H1 (cell line): ENCODE data around the gene PRKAR1B. TPM values are rescaled to one million over a fixed set of nuclear protein-coding genes. Genes with fewer than 3 reads are reported as not detected.

Experiments used
- HDAC2 ChIP-seq, 2 experiments: fragments of 300-600 bp in 1 of 2; sonication (generic) in 1 of 2; IDR thresholded peaks; 2 replicates each; pipeline ENCODE4 v1.6.1; 2011 to 2012; ENCODE audit warnings: low read depth in 2 of 2, low read length in 2 of 2, mild to moderate bottlenecking in 2 of 2, moderate library complexity in 2 of 2, borderline replicate concordance in 1 of 2, inconsistent platforms in 1 of 2
- MAX ChIP-seq: IDR thresholded peaks from 2 replicates; pipeline ENCODE4 v1.6.1; 2012; ENCODE audit warnings: inconsistent platforms
- SIX5 ChIP-seq: IDR thresholded peaks from 2 replicates; pipeline ENCODE4 v1.6.1; 2011; ENCODE audit warnings: mild to moderate bottlenecking, low read depth, low read length
- TBP ChIP-seq: IDR thresholded peaks from 2 replicates; pipeline ENCODE4 v1.6.1; 2011; ENCODE audit warnings: low read depth, low read length, improper control_type of control experiment
- YY1 ChIP-seq: IDR thresholded peaks from 2 replicates; pipeline ENCODE4 v1.6.1; 2011; ENCODE audit warnings: low read depth, mild to moderate bottlenecking, low read length
- polyA plus RNA-seq, 7 experiments: library from polyadenylated mRNA; depleted of rRNA in 3 of 7; stranded (reverse) in 5 of 7; unstranded in 2 of 7; fragments of >200 nt in 5 of 7; fragments of 200-250 nt in 2 of 7; gene quantifications; 1 replicate in 5 of 7; 2 replicates in 1 of 7; 4 replicates in 1 of 7; pipeline versions ENCODE4 v1.2.1 to v1.2.3, GENCODE V29; 2011 to 2013; ENCODE audit warnings: missing spikeins in 2 of 7, mixed read lengths in 2 of 7
- total RNA-seq: library from RNA; stranded (reverse); fragmentation: NEBNext Ultra II Directional; extraction: Animal tissue kit (Norgen Biotek cat#: 25700); gene quantifications from 2 replicates; pipeline ENCODE4 v1.2.1, GENCODE V29; 2021
- TF ChIP-seq, protein P1 (sequence below): fragments of 300-600 bp; sonication (generic); IDR thresholded peaks from 2 replicates; pipeline ENCODE4 v1.7.1; 2012; ENCODE audit warnings: low read length, moderate library complexity, mild to moderate bottlenecking, inconsistent platforms; ENCODE audit not compliant: insufficient replicate concordance

Gene PRKAR1B
- total and polyA plus RNA-seq, 2 of the 8 experiments (the other 6 are each of a cell fraction or from before 2014, with no cell fraction given), result 12.3 to 55.7 TPM

DNA sequence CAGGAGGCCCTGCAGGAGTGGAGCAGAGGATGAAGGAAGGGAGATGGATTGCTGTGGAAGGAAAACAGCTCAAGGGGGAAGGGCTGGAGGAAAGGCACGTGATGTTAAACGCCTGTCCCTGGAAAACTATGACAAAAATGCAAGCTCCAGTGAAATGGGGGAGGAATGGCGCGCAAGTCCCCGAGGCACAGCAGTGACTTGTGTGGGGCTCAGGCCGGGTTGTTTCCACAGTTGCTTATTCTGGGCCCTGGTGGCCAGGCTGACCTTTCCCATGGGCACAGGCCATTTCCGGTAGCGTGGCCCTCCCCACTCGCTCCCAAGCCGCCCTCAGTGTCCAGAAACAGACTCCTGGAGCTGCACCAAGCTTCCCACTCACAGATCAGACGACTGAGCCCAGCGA is 139.3 kb downstream of the PRKAR1B start (continued):
- TF ChIP-seq TBP (no peak), SIX5 (no peak), HDAC2 (IDR thresholded peaks at IDR 0.05; ENCODE audit: borderline replicate concordance in 1 of 2, low read depth in 2 of 2, low read length in 2 of 2) (no peak), YY1 (no peak), MAX (no peak)
- TF ChIP-seq, protein P1, sequence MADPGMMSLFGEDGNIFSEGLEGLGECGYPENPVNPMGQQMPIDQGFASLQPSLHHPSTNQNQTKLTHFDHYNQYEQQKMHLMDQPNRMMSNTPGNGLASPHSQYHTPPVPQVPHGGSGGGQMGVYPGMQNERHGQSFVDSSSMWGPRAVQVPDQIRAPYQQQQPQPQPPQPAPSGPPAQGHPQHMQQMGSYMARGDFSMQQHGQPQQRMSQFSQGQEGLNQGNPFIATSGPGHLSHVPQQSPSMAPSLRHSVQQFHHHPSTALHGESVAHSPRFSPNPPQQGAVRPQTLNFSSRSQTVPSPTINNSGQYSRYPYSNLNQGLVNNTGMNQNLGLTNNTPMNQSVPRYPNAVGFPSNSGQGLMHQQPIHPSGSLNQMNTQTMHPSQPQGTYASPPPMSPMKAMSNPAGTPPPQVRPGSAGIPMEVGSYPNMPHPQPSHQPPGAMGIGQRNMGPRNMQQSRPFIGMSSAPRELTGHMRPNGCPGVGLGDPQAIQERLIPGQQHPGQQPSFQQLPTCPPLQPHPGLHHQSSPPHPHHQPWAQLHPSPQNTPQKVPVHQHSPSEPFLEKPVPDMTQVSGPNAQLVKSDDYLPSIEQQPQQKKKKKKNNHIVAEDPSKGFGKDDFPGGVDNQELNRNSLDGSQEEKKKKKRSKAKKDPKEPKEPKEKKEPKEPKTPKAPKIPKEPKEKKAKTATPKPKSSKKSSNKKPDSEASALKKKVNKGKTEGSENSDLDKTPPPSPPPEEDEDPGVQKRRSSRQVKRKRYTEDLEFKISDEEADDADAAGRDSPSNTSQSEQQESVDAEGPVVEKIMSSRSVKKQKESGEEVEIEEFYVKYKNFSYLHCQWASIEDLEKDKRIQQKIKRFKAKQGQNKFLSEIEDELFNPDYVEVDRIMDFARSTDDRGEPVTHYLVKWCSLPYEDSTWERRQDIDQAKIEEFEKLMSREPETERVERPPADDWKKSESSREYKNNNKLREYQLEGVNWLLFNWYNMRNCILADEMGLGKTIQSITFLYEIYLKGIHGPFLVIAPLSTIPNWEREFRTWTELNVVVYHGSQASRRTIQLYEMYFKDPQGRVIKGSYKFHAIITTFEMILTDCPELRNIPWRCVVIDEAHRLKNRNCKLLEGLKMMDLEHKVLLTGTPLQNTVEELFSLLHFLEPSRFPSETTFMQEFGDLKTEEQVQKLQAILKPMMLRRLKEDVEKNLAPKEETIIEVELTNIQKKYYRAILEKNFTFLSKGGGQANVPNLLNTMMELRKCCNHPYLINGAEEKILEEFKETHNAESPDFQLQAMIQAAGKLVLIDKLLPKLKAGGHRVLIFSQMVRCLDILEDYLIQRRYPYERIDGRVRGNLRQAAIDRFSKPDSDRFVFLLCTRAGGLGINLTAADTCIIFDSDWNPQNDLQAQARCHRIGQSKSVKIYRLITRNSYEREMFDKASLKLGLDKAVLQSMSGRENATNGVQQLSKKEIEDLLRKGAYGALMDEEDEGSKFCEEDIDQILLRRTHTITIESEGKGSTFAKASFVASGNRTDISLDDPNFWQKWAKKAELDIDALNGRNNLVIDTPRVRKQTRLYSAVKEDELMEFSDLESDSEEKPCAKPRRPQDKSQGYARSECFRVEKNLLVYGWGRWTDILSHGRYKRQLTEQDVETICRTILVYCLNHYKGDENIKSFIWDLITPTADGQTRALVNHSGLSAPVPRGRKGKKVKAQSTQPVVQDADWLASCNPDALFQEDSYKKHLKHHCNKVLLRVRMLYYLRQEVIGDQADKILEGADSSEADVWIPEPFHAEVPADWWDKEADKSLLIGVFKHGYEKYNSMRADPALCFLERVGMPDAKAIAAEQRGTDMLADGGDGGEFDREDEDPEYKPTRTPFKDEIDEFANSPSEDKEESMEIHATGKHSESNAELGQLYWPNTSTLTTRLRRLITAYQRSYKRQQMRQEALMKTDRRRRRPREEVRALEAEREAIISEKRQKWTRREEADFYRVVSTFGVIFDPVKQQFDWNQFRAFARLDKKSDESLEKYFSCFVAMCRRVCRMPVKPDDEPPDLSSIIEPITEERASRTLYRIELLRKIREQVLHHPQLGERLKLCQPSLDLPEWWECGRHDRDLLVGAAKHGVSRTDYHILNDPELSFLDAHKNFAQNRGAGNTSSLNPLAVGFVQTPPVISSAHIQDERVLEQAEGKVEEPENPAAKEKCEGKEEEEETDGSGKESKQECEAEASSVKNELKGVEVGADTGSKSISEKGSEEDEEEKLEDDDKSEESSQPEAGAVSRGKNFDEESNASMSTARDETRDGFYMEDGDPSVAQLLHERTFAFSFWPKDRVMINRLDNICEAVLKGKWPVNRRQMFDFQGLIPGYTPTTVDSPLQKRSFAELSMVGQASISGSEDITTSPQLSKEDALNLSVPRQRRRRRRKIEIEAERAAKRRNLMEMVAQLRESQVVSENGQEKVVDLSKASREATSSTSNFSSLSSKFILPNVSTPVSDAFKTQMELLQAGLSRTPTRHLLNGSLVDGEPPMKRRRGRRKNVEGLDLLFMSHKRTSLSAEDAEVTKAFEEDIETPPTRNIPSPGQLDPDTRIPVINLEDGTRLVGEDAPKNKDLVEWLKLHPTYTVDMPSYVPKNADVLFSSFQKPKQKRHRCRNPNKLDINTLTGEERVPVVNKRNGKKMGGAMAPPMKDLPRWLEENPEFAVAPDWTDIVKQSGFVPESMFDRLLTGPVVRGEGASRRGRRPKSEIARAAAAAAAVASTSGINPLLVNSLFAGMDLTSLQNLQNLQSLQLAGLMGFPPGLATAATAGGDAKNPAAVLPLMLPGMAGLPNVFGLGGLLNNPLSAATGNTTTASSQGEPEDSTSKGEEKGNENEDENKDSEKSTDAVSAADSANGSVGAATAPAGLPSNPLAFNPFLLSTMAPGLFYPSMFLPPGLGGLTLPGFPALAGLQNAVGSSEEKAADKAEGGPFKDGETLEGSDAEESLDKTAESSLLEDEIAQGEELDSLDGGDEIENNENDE, result no peak
- TF ChIP-seq, all 59 proteins: peak for 0
